Endothelial cell of umbilical vein (primary cell): ENCODE measurements around the gene BRD3.

Experiments used
- EZH2 ChIP-seq: IDR thresholded peaks from 2 replicates; pipeline ENCODE4 v1.6.1; 2012; ENCODE audit warnings: borderline replicate concordance, low read depth, mild to moderate bottlenecking, moderate library complexity, low read length, inconsistent platforms; ENCODE audit not compliant: severe bottlenecking
- FOS ChIP-seq: IDR thresholded peaks from 2 replicates; pipeline ENCODE4 v1.6.1; 2011; ENCODE audit warnings: mild to moderate bottlenecking, low read length, moderate library complexity, borderline replicate concordance; ENCODE audit not compliant: insufficient read depth
- MYC ChIP-seq: IDR thresholded peaks from one replicate; pipeline ENCODE4 v1.6.1; 2011; ENCODE audit warnings: mild to moderate bottlenecking, low read depth, low read length
- POLR2A ChIP-seq: IDR thresholded peaks from 2 replicates; pipeline ENCODE4 v1.6.1; 2012; ENCODE audit warnings: low read depth, mild to moderate bottlenecking, control low read depth, low read length
- POLR2AphosphoS5 ChIP-seq: IDR thresholded peaks from 2 replicates; pipeline ENCODE4 v1.6.1; 2012; ENCODE audit warnings: low read depth, mild to moderate bottlenecking, control low read depth, low read length, moderate library complexity; ENCODE audit not compliant: insufficient read depth
- TF ChIP-seq, protein P1 (sequence below), 2 donors: IDR thresholded peaks; 1 replicate in 1 of 2; 2 replicates in 1 of 2; pipeline ENCODE4 v1.5.1; 2011; ENCODE audit warnings: low read length in 2 of 2, mild to moderate bottlenecking in 2 of 2, moderate library complexity in 2 of 2, control low read depth in 1 of 2, inconsistent platforms in 1 of 2, low read depth in 1 of 2; ENCODE audit not compliant: insufficient read depth in 1 of 2; ENCODE audit errors: extremely low read depth in 1 of 2

DNA sequence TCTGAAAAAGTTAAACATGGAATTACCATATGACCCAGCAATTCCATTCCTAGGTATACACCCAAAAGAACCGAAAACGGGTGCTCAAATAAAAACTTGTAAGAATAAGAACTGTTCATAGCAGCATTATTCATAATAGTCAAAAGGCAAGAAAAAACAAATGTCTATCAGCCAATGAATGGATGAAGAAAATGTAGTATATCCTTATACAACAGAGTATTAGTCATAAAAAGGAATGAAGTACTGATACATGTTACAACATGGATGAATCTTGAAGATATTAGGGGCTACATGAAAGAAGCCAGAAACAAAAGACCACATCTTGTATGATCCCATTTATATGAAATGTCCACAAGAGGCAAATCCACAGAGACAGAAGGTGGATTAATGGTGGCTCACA lies 15.6 kb upstream of the BRD3 start:
- TF ChIP-seq POLR2A (no peak), POLR2AphosphoS5 (no peak), FOS (no peak), EZH2 (no peak), MYC (no peak)
- TF ChIP-seq, protein P1, sequence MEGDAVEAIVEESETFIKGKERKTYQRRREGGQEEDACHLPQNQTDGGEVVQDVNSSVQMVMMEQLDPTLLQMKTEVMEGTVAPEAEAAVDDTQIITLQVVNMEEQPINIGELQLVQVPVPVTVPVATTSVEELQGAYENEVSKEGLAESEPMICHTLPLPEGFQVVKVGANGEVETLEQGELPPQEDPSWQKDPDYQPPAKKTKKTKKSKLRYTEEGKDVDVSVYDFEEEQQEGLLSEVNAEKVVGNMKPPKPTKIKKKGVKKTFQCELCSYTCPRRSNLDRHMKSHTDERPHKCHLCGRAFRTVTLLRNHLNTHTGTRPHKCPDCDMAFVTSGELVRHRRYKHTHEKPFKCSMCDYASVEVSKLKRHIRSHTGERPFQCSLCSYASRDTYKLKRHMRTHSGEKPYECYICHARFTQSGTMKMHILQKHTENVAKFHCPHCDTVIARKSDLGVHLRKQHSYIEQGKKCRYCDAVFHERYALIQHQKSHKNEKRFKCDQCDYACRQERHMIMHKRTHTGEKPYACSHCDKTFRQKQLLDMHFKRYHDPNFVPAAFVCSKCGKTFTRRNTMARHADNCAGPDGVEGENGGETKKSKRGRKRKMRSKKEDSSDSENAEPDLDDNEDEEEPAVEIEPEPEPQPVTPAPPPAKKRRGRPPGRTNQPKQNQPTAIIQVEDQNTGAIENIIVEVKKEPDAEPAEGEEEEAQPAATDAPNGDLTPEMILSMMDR (IDR thresholded peaks at IDR 0.05; ENCODE audit: extremely low read depth in 1 of 2, insufficient read depth in 1 of 2, low read depth in 1 of 2, low read length in 2 of 2) = no peak
